K562 (cell line): Measurements from ENCODE around the gene DPH2.

ENCODE experiments used
- ARHGAP35 ChIP-seq: fragments of 450-650 bp; IDR thresholded peaks from 2 replicates; pipeline ENCODE4 v1.6.1; 2018; ENCODE audit not compliant: partially characterized antibody
- ARNT ChIP-seq, 2 experiments: fragments of 450-650 bp; IDR thresholded peaks; 2 replicates each; pipeline ENCODE4 v1.6.1; 2016; ENCODE audit warnings: mild to moderate bottlenecking in 1 of 2
- ATF2 ChIP-seq: sonication (generic); formaldehyde crosslinking; IDR thresholded peaks from 2 replicates; pipeline ENCODE4 v1.8.1; 2022; ENCODE audit warnings: missing genetic modification reagents
- BMI1 ChIP-seq: fragments of 150-350 bp; IDR thresholded peaks from 2 replicates; pipeline ENCODE4 v1.6.1; 2014; ENCODE audit warnings: low read length
- DMBX1 ChIP-seq: fragments of 250-450 bp; sonication (Bioruptor Pico); IDR thresholded peaks from 2 replicates; pipeline ENCODE4 v1.8.0; 2022; ENCODE audit warnings: inconsistent platforms, mild to moderate bottlenecking, moderate library complexity, borderline replicate concordance
- EZH2 ChIP-seq: IDR thresholded peaks from 2 replicates; pipeline ENCODE4 v1.6.1; 2012; ENCODE audit warnings: low read depth, mild to moderate bottlenecking, inconsistent platforms, low read length, borderline replicate concordance
- PATZ1 ChIP-seq: fragments of 250-450 bp; sonication (Bioruptor Pico); IDR thresholded peaks from 2 replicates; pipeline ENCODE4 v1.5.0; 2020; ENCODE audit warnings: mild to moderate bottlenecking, borderline replicate concordance
- SIN3A ChIP-seq, 2 experiments: fragments of 150-350 bp in 1 of 2; IDR thresholded peaks; 2 replicates each; pipeline ENCODE4 v1.6.1; 2011 to 2016; ENCODE audit warnings: borderline replicate concordance in 2 of 2, low read depth in 2 of 2, low read length in 2 of 2, mild to moderate bottlenecking in 2 of 2, moderate library complexity in 2 of 2; ENCODE audit not compliant: control insufficient read depth in 1 of 2
- SMAD4 ChIP-seq: fragments of 250-450 bp; sonication (Bioruptor Pico); conservative IDR thresholded peaks from 2 replicates; pipeline ENCODE4 v1.8.0; 2021; ENCODE audit warnings: inconsistent platforms, mild to moderate bottlenecking, moderate library complexity
- STAG1 ChIP-seq: sonication (generic); formaldehyde crosslinking; IDR thresholded peaks from 2 replicates; pipeline ENCODE4 v1.5.0; 2020; ENCODE audit warnings: missing genetic modification reagents, borderline replicate concordance
- U2AF1 ChIP-seq: fragments of 200-400 bp; formaldehyde crosslinking; optimal IDR thresholded peaks from 2 replicates; pipeline ENCODE3; 2017; ENCODE audit warnings: mild to moderate bottlenecking, low read depth, low read length, moderate library complexity
- ZNF311 ChIP-seq: fragments of 250-450 bp; sonication (Bioruptor Pico); IDR thresholded peaks from 2 replicates; pipeline ENCODE4 v1.4.0; 2020; ENCODE audit warnings: mild to moderate bottlenecking, moderate library complexity
- TF ChIP-seq, protein P1 (sequence below), 3 experiments: IDR thresholded peaks in 2 of 3; conservative IDR thresholded peaks in 1 of 3; 2 replicates each; pipeline ENCODE4 v1.5.1; 2011 to 2012; ENCODE audit warnings: low read length in 3 of 3, mild to moderate bottlenecking in 3 of 3, control low read depth in 2 of 3, improper control_type of control experiment in 1 of 3, inconsistent platforms in 1 of 3, low read depth in 1 of 3, mixed read lengths in 1 of 3, moderate library complexity in 1 of 3; ENCODE audit not compliant: insufficient read depth in 2 of 3
- TF ChIP-seq, protein P2 (sequence below), 2 experiments: fragments of 450-650 bp; formaldehyde crosslinking in 1 of 2; IDR thresholded peaks; 2 replicates each; pipeline versions ENCODE4 v1.4.0 to v1.6.1; 2014 to 2020; ENCODE audit warnings: mild to moderate bottlenecking in 2 of 2, borderline replicate concordance in 1 of 2, low read depth in 1 of 2

DNA sequence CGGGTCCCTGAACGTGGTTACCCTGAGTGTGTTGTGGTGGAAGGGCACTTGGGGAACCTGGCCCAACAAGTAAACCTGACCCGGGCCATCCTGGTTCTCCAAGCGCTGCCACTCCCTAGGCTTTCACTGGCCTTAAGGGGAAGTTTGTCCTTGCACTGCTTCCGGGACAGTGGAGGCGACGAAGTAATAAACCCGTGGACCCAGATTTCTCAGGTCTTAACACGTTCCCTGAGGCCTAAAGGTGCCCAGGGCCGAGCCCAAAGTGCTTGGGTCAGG is 21.3 kb downstream of the DPH2 start:
- TF ChIP-seq SIN3A (IDR thresholded peaks at IDR 0.05; ENCODE audit: borderline replicate concordance in 2 of 2, control insufficient read depth in 1 of 2, low read depth in 2 of 2, low read length in 2 of 2) = no peak
- TF ChIP-seq ARHGAP35 = no peak
- TF ChIP-seq, protein P1, sequence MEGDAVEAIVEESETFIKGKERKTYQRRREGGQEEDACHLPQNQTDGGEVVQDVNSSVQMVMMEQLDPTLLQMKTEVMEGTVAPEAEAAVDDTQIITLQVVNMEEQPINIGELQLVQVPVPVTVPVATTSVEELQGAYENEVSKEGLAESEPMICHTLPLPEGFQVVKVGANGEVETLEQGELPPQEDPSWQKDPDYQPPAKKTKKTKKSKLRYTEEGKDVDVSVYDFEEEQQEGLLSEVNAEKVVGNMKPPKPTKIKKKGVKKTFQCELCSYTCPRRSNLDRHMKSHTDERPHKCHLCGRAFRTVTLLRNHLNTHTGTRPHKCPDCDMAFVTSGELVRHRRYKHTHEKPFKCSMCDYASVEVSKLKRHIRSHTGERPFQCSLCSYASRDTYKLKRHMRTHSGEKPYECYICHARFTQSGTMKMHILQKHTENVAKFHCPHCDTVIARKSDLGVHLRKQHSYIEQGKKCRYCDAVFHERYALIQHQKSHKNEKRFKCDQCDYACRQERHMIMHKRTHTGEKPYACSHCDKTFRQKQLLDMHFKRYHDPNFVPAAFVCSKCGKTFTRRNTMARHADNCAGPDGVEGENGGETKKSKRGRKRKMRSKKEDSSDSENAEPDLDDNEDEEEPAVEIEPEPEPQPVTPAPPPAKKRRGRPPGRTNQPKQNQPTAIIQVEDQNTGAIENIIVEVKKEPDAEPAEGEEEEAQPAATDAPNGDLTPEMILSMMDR (IDR thresholded peaks at IDR 0.05 in 2 of 3, conservative IDR thresholded peaks at IDR 0.05 in 1 of 3; ENCODE audit: insufficient read depth in 2 of 3, low read depth in 1 of 3, low read length in 3 of 3) = no peak
- TF ChIP-seq ARNT (IDR thresholded peaks at IDR 0.05) = no peak
- no peak for TF ChIP-seq SMAD4 (CRISPR knock-in tag)
- no peak for TF ChIP-seq BMI1
- TF ChIP-seq ATF2 (CRISPR knock-in tag) = no peak
- no peak for TF ChIP-seq STAG1 (CRISPR knock-in tag)
- TF ChIP-seq U2AF1 = no peak
- TF ChIP-seq, protein P2, sequence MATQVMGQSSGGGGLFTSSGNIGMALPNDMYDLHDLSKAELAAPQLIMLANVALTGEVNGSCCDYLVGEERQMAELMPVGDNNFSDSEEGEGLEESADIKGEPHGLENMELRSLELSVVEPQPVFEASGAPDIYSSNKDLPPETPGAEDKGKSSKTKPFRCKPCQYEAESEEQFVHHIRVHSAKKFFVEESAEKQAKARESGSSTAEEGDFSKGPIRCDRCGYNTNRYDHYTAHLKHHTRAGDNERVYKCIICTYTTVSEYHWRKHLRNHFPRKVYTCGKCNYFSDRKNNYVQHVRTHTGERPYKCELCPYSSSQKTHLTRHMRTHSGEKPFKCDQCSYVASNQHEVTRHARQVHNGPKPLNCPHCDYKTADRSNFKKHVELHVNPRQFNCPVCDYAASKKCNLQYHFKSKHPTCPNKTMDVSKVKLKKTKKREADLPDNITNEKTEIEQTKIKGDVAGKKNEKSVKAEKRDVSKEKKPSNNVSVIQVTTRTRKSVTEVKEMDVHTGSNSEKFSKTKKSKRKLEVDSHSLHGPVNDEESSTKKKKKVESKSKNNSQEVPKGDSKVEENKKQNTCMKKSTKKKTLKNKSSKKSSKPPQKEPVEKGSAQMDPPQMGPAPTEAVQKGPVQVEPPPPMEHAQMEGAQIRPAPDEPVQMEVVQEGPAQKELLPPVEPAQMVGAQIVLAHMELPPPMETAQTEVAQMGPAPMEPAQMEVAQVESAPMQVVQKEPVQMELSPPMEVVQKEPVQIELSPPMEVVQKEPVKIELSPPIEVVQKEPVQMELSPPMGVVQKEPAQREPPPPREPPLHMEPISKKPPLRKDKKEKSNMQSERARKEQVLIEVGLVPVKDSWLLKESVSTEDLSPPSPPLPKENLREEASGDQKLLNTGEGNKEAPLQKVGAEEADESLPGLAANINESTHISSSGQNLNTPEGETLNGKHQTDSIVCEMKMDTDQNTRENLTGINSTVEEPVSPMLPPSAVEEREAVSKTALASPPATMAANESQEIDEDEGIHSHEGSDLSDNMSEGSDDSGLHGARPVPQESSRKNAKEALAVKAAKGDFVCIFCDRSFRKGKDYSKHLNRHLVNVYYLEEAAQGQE (IDR thresholded peaks at IDR 0.05; ENCODE audit: borderline replicate concordance) = no peak
- TF ChIP-seq, protein P2 (CRISPR knock-in tag; IDR thresholded peaks at IDR 0.05; ENCODE audit: low read depth) = no peak
- no peak for TF ChIP-seq EZH2
- no peak for TF ChIP-seq PATZ1 (CRISPR knock-in tag)
- no peak for TF ChIP-seq ZNF311
- TF ChIP-seq DMBX1 (CRISPR knock-in tag) = no peak
